ENCODE results near the gene KAZN. TPM values are rescaled to one million over a fixed set of nuclear protein-coding genes. Genes with fewer than 3 reads are reported as not detected.

The KAZN gene
- total RNA-seq, 3 donors from 2014 or later = 12.2 to 16.4 (median 16.2) TPM

- no peak for DNase-seq (ENCODE audit: low spot score in 2 of 2)
- no peak overlapping the region for H3K27ac ChIP-seq
- no peak for TF ChIP-seq POLR2AphosphoS5 (IDR thresholded peaks at IDR 0.05)
- no peak for TF ChIP-seq CTCF (IDR thresholded peaks at IDR 0.05)
- TF ChIP-seq POLR2A (IDR thresholded peaks at IDR 0.05) = no peak
- H3K27me3 ChIP-seq = no peaks in the 10 kb centered on the region
- intact Hi-C loops (cut with DNase I; ENCODE audit: low total_unique reads) = loop anchor here (10.0 kb wide), 1 partner anchor 108 kb away; no protein-coding TSS in a partner anchor
- peaks cover 3 to 10% of the 10 kb centered on the region in 2 donors for H3K4me1 ChIP-seq
- H3K9me3 ChIP-seq = no peaks in the 10 kb centered on the region
- no peak overlapping the region for H3K4me3 ChIP-seq
- H3K36me3 ChIP-seq = no peaks in the 10 kb centered on the region
These were observed 308.2 kb downstream of the KAZN start for GRCh38 chr1:14906665-14907064.

DNA sequence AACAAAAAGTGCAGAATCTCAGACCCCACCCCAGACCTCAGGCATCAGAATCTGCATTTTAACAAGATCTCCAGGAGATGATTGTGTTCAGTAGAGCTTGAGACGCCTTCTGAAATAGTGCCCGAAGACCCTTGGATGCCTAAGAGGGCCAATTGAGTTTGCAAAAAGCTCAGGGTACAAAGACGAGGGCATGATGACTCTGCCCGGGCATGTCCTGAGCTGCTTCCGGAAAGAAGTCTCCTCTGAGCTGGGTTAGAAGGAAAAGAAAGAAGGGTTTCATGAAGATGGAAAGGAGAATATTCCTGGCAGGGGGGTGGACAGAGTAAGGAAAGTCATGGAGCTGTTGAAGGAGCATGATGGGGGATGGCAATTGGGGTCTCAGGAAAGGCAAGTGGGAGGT lies 308.9 kb downstream of the KAZN start:
- no peak overlapping the region for H3K4me3 ChIP-seq
- H3K9me3 ChIP-seq = no peaks in the 10 kb centered on the region
- TF ChIP-seq POLR2AphosphoS5 (IDR thresholded peaks at IDR 0.05) = no peak
- no peak for TF ChIP-seq CTCF (IDR thresholded peaks at IDR 0.05)
- no peak for TF ChIP-seq POLR2A (IDR thresholded peaks at IDR 0.05)
- H3K27ac ChIP-seq = peak overlapping the region; percentile 68 to 86
- no peaks in the 10 kb centered on the region for H3K36me3 ChIP-seq
- H3K4me1 ChIP-seq = peaks cover 4 to 10% of the 10 kb centered on the region in 2 donors
- intact Hi-C loops (cut with DNase I; ENCODE audit: low total_unique reads) = loop anchor here (10.0 kb wide), 1 partner anchor 107 kb away; no protein-coding TSS in a partner anchor
- H3K27me3 ChIP-seq = no peaks in the 10 kb centered on the region
- no peak for DNase-seq (ENCODE audit: low spot score in 2 of 2)

- Histone ChIP-seq H3K9me3 (no peaks in the 10 kb centered on the region), H3K27ac (peak overlapping the region; percentile 86 to 91), H3K4me1 (peaks cover 10 to 18% of the 10 kb centered on the region in 2 donors), H3K27me3 (no peaks in the 10 kb centered on the region), H3K36me3 (no peaks in the 10 kb centered on the region), H3K4me3 (no peak overlapping the region)
- intact Hi-C loops (cut with DNase I; ENCODE audit: low total_unique reads) = loop anchor here (10.0 kb wide), 1 partner anchor 106 kb away; no protein-coding TSS in a partner anchor
- TF ChIP-seq POLR2A (IDR thresholded peaks at IDR 0.05) (no peak), POLR2AphosphoS5 (IDR thresholded peaks at IDR 0.05) (no peak), CTCF (IDR thresholded peaks at IDR 0.05) (no peak)
- DNase-seq (ENCODE audit: low spot score in 2 of 2) = no peak
These were observed 310.8 kb downstream of the KAZN start for GRCh38 chr1:14909273-14909672.

GRCh38 chr1:14909920-14910460 lies 311.5 kb downstream of the KAZN start:
- intact Hi-C loops (cut with DNase I; ENCODE audit: low total_unique reads) = loop anchor here (10.0 kb wide), 1 partner anchor 105 kb away; no protein-coding TSS in a partner anchor
- H3K9me3 ChIP-seq = no peaks in the 10 kb centered on the region
- H3K27ac ChIP-seq = peak overlapping the region; percentile 86 to 91
- H3K4me1 ChIP-seq = peaks cover 10 to 18% of the 10 kb centered on the region in 2 donors
- H3K27me3 ChIP-seq = no peaks in the 10 kb centered on the region
- no peaks in the 10 kb centered on the region for H3K36me3 ChIP-seq
- H3K4me3 ChIP-seq = no peak overlapping the region
- TF ChIP-seq CTCF (IDR thresholded peaks at IDR 0.05) (no peak), POLR2A (IDR thresholded peaks at IDR 0.05) (no peak), POLR2AphosphoS5 (IDR thresholded peaks at IDR 0.05) (no peak)
- DNase-seq (ENCODE audit: low spot score in 2 of 2) = no peak

GRCh38 chr1:14910984-14911721 lies 312.7 kb downstream of the KAZN start:
- Histone ChIP-seq H3K9me3 (no peaks in the 10 kb centered on the region), H3K27me3 (no peaks in the 10 kb centered on the region), H3K36me3 (no peaks in the 10 kb centered on the region), H3K27ac (peak overlapping the region; percentile 86 to 91), H3K4me1 (peaks cover 10 to 18% of the 10 kb centered on the region in 2 donors), H3K4me3 (peak overlapping the region in 1 of 3 donors; percentile 9)
- peak; percentile 80 to 97 for DNase-seq (ENCODE audit: low spot score in 2 of 2)
- TF ChIP-seq POLR2AphosphoS5 (IDR thresholded peaks at IDR 0.05) (peak in 2 of 3 donors; percentile 22 to 59), CTCF (IDR thresholded peaks at IDR 0.05) (no peak), POLR2A (IDR thresholded peaks at IDR 0.05) (no peak)
- intact Hi-C loops (cut with DNase I; ENCODE audit: low total_unique reads) = no loop called here
